ENCODE results near the gene CDT1. TPM values are rescaled to one million over a fixed set of nuclear protein-coding genes. Genes with fewer than 3 reads are reported as not detected.

CDT1 gene
- total RNA-seq, 4 donors from 2014 or later = 2.9 to 14.7 (median 7.9) TPM

GRCh38 chr16:88855176-88855575 lies 51.6 kb downstream of the CDT1 start:
- no peak for DNase-seq (ENCODE audit: low spot score in 2 of 2)
- no peak overlapping the region for H3K4me3 ChIP-seq (ENCODE audit: low read depth, poor library complexity, severe bottlenecking)
- intact Hi-C loops (cut with DNase I; ENCODE audit: low total_unique reads) = loop anchor here (5.0 kb wide), 1 partner anchor 1293 kb away; no protein-coding TSS in a partner anchor
- TF ChIP-seq, protein P1, sequence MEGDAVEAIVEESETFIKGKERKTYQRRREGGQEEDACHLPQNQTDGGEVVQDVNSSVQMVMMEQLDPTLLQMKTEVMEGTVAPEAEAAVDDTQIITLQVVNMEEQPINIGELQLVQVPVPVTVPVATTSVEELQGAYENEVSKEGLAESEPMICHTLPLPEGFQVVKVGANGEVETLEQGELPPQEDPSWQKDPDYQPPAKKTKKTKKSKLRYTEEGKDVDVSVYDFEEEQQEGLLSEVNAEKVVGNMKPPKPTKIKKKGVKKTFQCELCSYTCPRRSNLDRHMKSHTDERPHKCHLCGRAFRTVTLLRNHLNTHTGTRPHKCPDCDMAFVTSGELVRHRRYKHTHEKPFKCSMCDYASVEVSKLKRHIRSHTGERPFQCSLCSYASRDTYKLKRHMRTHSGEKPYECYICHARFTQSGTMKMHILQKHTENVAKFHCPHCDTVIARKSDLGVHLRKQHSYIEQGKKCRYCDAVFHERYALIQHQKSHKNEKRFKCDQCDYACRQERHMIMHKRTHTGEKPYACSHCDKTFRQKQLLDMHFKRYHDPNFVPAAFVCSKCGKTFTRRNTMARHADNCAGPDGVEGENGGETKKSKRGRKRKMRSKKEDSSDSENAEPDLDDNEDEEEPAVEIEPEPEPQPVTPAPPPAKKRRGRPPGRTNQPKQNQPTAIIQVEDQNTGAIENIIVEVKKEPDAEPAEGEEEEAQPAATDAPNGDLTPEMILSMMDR (IDR thresholded peaks at IDR 0.05) = no peak
- no peak for TF ChIP-seq POLR2A (IDR thresholded peaks at IDR 0.05)
- 81 to 82% methylated on average over 8 of the region's 8 CpGs for WGBS, 2 donors

- 81 to 84% methylated on average over 13 of the region's 13 CpGs for WGBS, 2 donors
- no peak for DNase-seq (ENCODE audit: low spot score in 2 of 2)
- H3K4me3 ChIP-seq (ENCODE audit: low read depth, poor library complexity, severe bottlenecking) = no peak overlapping the region
- intact Hi-C loops (cut with DNase I; ENCODE audit: low total_unique reads) = loop anchor here (5.0 kb wide), 1 partner anchor 1293 kb away; no protein-coding TSS in a partner anchor
- TF ChIP-seq, protein P1 (IDR thresholded peaks at IDR 0.05) = no peak
- no peak for TF ChIP-seq POLR2A (IDR thresholded peaks at IDR 0.05)
Measured at GRCh38 chr16:88855736-88856121, 52.1 kb downstream of the CDT1 start.

DNA sequence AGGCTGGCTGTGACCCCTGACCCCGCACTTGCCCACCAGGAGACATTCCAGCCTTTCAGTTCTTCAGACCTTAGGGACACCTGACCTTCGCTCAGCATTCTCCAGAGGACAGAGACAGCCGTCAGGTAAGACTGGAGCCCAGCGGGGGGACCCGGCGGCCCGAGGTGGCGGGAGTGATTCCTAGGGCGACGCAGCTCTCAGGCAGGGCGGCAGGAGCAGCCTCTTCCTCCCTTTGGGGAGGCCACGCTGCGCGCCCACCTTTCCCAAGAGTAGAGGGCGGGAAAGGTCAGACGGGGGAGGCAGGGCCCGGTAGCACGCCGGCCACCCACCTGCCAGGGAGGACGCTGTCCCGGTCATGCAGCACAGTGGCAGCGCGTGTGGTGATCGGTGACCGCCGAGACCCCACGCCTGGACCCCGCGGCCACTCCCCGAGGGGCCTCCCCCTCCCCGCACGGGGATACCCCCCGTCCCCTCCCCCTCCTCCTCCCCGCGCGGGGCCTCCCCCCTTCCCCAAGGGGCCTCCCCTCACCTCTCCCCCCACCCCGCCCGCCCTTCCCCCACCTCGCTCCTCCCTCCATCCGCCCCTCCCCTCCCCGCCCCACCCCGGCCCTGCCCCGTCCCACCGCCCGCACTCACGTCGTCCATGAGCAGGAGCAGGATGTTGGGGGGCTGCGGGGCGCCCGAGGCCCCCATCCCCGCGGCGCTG lies 52.7 kb downstream of the CDT1 start:
- intact Hi-C loops (cut with DNase I; ENCODE audit: low total_unique reads) = loop anchor here (5.0 kb wide), 1 partner anchor 1294 kb away; no protein-coding TSS in a partner anchor
- 11 to 17% methylated on average over 28 to 35 of the region's 53 CpGs for WGBS, 2 donors
- peak in 1 of 2 donors; percentile 89 for DNase-seq (ENCODE audit: low spot score in 2 of 2)

DNA sequence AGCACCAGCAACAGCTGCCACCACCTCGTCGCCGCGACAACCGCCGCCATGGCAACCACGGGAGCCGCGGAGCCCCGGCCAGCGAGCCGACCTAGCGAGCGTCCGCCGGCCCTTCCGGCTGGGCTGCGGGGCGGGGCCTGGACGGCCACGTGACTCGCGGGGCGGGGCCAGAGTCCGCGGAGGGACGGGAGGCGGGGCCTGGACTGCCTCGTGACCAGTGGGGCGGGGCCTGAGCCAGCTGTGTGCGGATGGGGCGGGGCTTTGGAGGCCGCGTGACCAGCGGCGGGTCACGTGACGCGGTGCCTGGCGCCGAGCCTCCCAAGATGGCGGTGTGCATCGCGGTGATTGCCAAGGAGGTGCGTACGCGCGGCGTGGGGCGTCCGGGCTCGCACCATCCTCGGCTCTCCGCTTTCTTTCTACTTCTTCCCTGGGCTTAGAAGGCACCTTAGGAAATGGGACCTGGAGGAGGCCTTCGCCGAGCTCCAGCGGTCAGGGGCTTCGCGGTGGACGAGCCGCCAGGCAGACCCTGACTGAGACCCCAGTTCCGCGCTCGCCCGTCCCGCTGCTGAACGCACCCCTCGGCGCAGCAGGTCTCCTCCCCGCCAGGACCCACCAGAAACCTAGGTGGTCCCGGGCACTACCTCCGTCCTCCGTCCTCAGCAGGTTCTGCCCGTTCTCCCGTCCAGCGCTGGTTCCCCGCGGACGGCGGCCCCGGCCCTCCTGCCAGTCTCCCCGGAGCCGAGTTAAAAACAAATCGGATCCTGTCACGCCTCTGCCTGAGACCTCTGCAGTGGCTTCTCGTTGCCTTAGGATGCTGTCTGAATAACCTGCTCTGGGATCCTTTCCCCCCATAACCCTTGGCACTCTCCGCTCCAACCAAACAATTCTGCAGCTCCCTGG lies 53.5 kb downstream of the CDT1 start, which contains the start of the genes GALNS and TRAPPC2L:
GALNS (minus strand) TSS at position 120 of the 900 bp plus-strand sequence; CDS start at position 50, 70 bp downstream.
TRAPPC2L (plus strand) TSS at position 300 of the 900 bp plus-strand sequence; CDS start at position 324, 24 bp downstream.
- H3K4me3 ChIP-seq (ENCODE audit: low read depth, poor library complexity, severe bottlenecking) = peak within 1 kb of the TSS; percentile 91
- intact Hi-C loops (cut with DNase I; ENCODE audit: low total_unique reads) = loop anchor here (5.0 kb wide), 1 partner anchor 1295 kb away; no protein-coding TSS in a partner anchor
- TF ChIP-seq, protein P1 (IDR thresholded peaks at IDR 0.05) = no peak
- TF ChIP-seq POLR2A (IDR thresholded peaks at IDR 0.05) = peak in 1 of 2 donors; percentile 19
- WGBS, 2 donors = 1% methylated on average over 28 to 34 of the region's 87 CpGs
- peak; percentile 98 to 100 for DNase-seq (ENCODE audit: low spot score in 2 of 2)

More for the DNA sequence above, 52.7 kb downstream of the CDT1 start:
- no peak overlapping the region for H3K4me3 ChIP-seq (ENCODE audit: low read depth, poor library complexity, severe bottlenecking)
- TF ChIP-seq POLR2A (IDR thresholded peaks at IDR 0.05) = no peak
- TF ChIP-seq, protein P1 (IDR thresholded peaks at IDR 0.05) = no peak

DNA sequence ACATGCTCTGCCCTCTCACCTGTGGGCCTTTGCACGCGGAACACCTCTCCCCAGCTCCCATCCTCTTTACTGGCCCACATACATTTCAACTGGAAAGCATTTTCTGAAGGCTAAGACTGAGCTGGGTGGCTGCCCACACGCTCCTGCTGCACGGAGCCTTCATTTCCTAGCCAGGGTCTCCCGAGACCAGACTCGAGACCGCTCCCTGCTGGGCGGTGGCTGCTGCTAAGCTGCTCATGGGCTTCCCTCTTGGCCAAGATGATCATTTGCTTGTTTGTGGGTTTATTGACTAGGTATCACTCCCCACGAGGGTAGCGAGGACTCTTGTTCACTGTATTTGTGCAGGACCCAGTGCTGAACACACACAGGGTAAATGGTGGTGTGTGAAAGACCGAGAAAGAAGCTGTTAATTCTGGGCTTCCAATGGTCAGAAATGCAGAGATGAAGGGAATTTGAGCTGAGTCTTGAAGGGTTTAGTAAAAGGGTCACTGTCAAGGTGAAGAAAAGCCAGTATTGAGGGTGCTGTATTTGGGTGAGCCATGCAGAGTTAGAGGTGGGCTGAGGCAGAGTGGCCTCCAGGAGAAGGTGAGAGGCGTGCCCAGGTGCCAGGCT lies 54.2 kb downstream of the CDT1 start:
- WGBS, 2 donors = 14 to 16% methylated on average over 12 of the region's 12 CpGs
- no peak for TF ChIP-seq POLR2A (IDR thresholded peaks at IDR 0.05)
- TF ChIP-seq, protein P1 (IDR thresholded peaks at IDR 0.05) = no peak
- intact Hi-C loops (cut with DNase I; ENCODE audit: low total_unique reads) = loop anchor here (5.0 kb wide), 1 partner anchor 1296 kb away; no protein-coding TSS in a partner anchor
- DNase-seq (ENCODE audit: low spot score in 2 of 2) = peak; percentile 67 to 93
- H3K4me3 ChIP-seq (ENCODE audit: low read depth, poor library complexity, severe bottlenecking) = peak overlapping the region; percentile 91
